ENCODE measurements around the gene GRM8.
"Not testable (repeated sequence)": the region's sequence is repeated elsewhere in the genome, so short reads cannot be mapped to it uniquely, and the experiment has no call there.

The GRM8 gene

DNA sequence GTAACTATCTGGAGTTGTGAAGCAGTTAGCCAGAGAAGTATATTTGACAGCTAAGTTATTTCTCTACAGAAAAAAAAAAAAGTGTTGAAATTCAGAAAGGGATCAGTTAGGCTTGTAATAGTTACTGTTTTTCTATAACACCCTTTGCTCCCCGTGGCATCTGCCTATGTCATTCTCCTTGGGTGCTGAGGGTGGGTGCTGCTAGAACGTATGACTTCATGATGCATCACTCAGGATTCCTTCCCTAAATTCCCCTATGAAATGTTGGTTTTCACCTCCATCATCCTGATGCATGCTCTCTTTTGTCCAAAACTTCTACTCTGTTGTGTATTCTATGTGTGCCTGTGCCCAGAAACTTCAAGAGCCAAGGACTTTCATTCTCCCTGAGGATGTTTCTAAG, 536.4 kb downstream of the GRM8 start:
- DNase-seq (ENCODE audit: low read depth) = no peak

GRCh38 chr7:126715076-126715475, 537.7 kb downstream of the GRM8 start:
- DNase-seq (ENCODE audit: low read depth) = no peak

- no peak for DNase-seq (ENCODE audit: low read depth)
These were observed 550.3 kb downstream of the GRM8 start for GRCh38 chr7:126702242-126703016.

DNA sequence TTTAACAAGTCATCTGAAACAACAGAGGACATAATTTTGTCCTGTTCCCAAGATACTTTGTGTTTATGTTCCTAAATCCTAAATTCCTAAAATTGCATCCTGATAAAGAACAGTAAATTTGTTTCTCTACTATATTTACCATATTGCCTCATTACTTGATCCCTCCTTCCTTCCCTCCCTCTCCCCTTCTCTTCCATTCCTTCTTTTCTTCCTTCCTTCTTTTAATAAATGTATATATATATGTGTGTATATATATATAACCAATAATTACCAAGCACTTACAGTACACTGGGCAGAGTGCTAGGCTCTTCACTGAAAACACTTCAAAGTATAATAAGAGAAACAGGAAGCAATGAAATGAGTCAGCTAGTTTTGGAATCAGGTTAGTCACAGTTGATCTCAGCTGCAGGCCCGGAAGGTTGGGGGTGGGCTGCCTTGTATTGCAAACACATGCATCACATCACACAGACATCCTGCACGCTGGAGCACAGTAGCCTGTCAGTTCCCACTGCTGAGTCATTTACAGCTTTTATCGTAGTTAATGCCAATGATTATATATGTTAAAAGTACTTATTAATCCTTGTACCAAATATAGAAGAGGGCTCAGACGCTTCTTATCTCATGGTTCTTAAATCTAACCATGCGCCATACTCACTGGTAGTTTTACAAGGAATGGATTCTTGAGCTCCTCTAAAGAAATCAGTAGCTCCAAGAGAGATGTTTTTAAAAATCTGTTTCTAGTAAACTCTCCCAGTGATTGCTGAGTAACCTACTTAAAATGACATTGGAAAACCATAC, 551.7 kb downstream of the GRM8 start:
- DNase-seq (ENCODE audit: low read depth) = peak; percentile 52

- DNase-seq (ENCODE audit: low read depth) = no peak
These were observed 553.0 kb downstream of the GRM8 start for GRCh38 chr7:126699707-126700106.

GRCh38 chr7:126698909-126699308, 553.8 kb downstream of the GRM8 start:
- no peak for DNase-seq (ENCODE audit: low read depth)

DNA sequence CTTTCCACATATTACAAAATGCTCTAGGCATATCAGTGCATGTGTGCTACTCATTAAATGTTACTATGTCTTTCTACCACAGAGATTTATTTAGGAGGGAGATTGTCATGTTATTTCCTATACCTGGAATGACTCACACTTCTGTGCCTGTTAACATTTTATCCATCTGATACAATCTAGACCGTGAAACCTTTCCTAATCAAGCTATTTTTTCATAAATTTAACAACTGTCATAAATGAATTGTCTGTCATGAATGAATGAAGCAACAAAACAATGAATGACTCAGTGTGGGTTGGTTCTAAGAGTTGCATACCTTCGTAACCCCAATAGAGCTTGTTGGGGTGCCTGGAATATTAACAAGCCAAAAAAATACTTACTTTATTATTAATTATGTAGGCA, 554.3 kb downstream of the GRM8 start:
- DNase-seq (ENCODE audit: low read depth) = no peak

DNA sequence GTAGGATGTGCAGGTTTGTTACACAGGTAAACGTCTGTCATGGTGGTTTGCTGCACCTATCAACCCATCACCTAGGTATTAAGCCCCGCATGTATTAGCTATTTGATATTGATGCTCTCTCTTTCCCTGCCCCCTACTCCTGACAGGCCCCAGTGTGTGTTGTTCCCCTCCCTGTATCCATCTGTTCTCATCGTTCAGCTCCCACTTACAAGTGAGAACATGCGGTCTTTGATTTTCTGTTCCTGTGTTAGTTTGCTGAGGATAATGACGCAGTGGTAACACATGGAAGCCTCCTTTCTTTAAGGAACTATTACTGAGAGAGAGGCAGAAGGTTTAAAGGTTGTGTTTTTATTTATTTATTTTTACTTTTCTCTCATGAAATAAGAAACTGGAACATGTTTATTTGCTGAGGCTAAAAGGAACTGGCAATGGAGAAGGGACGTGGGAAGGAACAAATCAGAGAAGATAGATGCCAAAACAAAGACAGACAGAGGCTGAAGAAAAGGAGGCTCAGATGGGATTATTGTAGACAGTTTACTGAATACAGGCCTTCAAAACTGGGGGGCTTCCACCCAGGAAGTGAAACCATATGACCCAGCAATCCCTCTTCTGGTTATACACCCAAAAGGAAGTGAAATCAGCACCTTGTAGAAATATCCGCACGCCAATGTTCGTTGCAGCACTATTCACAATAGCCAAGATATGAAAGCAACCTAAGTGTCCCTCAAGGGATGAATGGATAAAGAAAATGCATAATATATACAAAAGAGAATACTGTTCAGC, 556.3 kb downstream of the GRM8 start:
- DNase-seq (ENCODE audit: low read depth) = no peak

DNA sequence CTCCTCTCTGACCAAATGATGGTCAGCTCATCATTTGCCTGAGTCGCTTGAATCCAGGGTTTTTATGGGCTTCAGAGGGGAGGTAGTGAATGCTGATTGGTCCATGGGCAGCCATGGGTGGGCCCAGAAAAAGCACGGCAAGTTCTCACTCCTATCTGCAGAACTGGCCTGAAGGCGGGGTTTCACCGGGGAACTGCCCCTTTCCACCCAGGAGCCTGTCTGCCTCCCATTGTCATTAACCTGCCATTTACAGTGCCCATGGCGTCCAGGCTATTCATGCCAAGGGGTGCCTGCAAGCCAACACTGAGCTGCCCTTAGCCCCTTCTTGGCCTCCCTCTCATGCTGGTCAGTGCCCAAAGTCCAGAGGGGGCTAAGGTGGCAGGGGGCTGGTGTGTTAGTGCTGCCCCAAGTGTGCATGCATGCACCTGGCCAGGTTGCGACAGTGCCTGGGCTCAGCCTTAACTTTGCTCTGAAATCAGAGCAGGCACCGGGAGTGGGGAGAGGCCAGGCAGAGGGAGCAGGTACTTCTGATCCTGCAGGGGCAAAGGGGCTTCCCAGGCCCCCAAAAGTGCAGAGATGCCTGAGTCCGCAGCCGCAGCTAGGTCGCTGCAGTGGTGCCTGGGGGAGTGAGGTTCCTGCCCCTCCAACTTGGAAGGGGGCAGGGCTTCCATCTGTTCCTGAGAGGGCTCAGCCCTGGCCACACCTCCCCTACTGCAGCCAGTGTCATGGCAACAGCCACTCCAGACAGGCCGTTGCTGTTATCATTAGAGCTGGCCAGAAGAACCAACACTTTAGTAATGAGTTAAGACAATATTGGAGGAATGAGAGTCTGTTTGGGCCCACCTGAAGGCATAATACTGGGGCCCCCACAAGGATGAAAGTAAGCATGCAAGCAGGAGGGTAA, 561.6 kb downstream of the GRM8 start:
- no peak for DNase-seq (ENCODE audit: low read depth)

DNA sequence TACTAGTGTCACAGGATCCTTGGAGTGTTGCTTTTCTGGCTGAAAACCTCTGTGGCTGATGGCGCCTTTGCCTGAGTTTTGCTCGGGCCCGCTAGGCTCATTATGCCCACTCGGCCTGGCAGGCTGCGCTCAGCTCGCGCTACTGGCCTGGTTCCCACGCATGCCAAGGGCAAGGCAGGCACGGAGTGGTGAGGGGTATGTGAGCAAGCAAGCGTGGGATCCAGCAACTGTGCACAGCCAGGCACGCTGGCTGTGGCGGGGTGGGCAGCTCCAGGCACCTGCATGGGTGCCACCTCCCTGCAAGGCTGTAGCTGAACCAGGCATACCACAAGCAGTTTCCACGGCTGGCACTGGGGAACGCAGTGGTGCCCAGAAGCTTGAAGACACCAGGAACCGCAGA, 562.6 kb downstream of the GRM8 start:
- DNase-seq (ENCODE audit: low read depth) = no peak

- DNase-seq (ENCODE audit: low read depth) = no peak
These were observed 563.7 kb downstream of the GRM8 start for GRCh38 chr7:126689037-126689436.

GRCh38 chr7:126686474-126686873, 566.3 kb downstream of the GRM8 start:
- DNase-seq (ENCODE audit: low read depth) = no peak

DNA sequence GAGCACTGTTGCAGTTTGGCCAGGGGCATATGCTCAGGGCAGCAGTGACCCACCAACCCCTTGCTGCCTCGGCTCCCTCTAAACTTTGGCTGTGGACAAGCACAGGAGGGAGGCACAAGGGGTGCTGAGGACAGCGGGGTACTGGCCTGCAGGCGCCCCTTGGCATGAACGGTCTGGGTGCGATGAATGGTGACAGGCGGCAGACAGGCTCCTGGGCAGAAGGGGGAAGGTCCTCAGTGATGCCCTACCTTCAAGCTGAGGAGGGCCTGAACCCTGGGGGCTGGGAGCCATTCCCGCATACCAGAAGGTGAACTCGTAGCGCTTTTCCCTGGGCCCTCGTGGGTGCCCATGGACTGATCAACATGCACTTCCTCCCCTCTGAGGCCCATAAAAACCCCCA, 567.1 kb downstream of the GRM8 start:
- no peak for DNase-seq (ENCODE audit: low read depth)

DNA sequence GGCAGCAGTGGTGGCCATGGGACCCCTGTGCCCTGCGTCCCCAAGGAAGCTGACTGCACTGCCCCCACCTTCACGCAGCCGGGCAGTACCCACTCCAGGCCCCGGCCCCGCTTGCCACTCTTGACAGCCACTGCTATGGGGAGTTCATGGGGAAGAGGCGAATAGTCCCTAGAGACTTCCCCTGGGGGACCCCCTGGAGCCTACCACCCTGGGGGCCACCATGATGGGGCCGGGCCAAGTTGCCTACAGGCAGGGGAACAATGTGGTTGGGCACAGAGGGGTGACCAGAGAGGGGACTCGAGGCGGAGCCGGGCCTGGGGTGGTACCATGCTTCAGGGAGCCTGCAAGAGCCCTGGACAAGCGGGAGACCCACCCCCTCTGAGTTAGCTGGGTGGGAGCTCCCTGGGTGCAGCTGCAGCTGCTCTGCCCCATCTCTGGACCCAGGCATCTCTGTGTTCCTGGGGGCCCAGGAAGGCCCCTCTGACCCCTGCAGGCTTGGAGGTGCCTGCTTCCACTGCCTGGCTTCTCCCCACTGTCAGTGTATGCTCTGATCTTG, 567.6 kb downstream of the GRM8 start:
- no peak for DNase-seq (ENCODE audit: low read depth)

GRCh38 chr7:126682176-126682575, 570.6 kb downstream of the GRM8 start:
- no peak for DNase-seq (ENCODE audit: low read depth)

DNA sequence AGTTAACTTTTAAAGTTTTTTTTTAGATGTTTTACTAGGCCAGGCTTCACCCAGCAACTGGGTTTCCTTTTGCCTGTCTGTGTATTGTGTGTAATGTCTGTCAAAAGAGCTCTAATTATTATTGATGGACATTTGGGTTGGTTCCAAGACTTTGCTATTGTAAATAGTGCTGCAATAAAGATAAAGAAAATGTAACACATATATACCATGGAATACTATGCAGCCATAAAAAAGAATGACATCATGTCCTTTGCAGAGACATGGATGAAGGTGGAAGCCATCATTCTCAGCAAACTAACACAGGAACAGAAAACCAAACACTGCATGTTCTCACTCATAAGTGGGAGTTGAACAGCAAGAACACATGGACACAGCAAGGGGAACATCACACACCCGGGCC, 584.0 kb downstream of the GRM8 start:
- not testable (repeated sequence) for DNase-seq (ENCODE audit: low read depth)

DNA sequence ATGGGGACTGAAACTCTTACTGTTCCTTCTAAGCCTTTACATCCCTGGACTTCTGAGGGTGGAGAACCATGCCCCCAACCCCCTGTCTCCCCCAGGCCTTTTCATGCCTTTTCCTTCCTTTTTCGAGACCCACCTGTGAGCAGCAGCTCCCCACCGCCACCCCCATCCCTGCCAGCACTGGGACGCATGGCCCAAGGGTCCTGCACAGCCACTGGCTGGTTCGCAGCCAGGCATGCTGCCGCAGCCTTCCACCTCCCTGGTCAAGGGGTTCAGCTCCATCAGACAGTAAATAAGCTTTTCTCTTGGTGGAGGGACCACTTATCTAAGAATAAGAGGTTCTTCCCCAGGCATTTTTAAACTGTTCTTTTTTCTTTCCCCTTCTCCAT, 584.4 kb downstream of the GRM8 start:
- no peak for DNase-seq (ENCODE audit: low read depth)

DNA sequence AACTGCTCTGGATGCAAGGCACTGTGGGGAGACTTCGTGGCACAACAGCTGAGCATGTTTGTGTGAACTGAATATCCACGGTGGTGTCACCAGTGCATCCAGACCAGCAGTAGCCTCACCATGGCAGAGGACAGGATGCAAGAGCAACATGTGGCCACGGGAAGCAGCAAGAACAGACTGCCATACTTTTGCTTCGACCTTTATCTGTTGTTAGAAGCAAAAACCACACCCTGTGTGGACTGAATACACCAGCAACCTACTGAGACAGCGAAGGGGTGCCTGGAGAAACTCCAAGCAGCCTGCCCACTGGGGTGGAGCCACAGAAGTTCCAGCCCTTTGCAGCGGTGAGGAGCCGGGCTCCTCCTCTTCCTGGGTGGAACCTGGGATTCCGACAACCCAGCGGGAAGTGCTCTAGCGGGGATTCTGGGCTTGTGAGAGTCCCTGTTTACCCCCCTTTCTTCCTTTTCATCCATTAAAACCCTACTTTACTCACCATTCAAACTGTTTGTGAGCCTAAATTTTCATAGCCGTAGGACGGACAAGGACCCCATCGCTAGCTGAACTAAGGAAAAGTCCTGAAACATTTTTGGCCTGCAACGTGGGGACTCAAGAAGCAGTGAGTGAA, 584.9 kb downstream of the GRM8 start:
- peak; percentile 49 for DNase-seq (ENCODE audit: low read depth)

- no peak for DNase-seq (ENCODE audit: low read depth)
These were observed 589.9 kb downstream of the GRM8 start for GRCh38 chr7:126662856-126663255.

DNA sequence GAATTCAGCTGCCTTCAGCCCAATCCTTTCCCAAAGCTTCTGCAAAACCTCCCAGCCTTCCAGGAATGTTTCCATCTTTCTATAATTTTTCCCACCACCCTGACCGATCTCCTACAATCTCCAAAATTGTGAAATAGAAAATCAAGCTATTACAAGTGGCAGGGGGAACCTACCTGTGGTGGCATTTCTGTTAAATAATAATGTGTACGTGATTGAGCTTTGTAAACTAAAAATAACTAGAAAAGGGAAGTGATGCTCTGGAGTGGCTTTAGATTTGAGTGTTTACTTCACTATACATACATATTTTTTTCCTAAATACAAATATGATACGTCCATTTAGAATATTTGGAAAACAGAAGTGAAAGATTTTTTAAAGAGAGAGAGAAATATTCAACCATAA, 593.6 kb downstream of the GRM8 start:
- DNase-seq (ENCODE audit: low read depth) = no peak

GRCh38 chr7:126658684-126659083, 594.1 kb downstream of the GRM8 start:
- no peak for DNase-seq (ENCODE audit: low read depth)
